Measurements from ENCODE around the gene TOP2B. TPM values are rescaled to one million over a fixed set of nuclear protein-coding genes. Genes with fewer than 3 reads are reported as not detected.

Gene TOP2B
- total RNA-seq, 1 experiment from 2014 or later, result 49.7 TPM

DNA sequence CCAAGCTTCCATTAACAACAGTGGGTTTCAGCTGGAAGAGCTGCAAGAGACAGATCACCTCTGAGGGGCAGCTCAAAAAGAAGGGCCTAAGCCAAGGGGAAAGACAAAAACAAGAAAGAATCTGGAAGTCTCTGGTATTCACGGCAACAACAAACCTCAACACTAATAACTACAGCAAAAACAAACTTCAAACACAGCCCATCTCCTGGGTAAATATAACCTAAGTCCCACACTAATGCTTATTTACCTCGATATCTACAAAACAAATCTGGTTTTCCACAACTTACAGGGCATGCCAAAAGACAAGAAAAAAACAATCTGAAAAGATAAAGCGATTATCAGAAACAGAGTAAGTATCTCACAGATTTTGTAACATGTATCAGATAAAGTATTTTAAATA, 29.7 kb downstream of the TOP2B start:
- no peak for DNase-seq (ENCODE audit: low read depth)
- in situ Hi-C loops (cut with HindIII; ENCODE audit: low pct_unique_long_range_greater_than_20kb, low sequenced_read_pairs), result no loop called here

DNA sequence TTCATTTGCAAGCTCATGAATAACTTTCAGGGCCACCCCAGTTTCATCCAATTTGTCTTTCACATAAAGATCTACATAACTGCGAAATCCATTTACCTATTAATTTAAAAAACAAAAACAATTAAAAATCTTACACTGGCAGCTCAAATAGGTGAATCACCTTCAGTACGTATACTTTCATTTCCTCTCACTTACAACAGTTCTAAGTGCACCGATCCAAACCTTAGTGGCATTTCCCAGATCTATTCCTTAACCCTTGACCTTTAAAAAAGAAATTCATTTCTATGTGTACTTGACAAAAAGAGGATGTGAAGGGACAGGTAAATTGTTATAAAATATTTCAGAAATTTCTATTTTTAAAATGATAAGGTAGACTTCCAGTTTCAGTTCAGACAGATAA, 30.8 kb downstream of the TOP2B start:
- no peak for DNase-seq (ENCODE audit: low read depth)
- in situ Hi-C loops (cut with HindIII; ENCODE audit: low pct_unique_long_range_greater_than_20kb, low sequenced_read_pairs), result no loop called here

DNA sequence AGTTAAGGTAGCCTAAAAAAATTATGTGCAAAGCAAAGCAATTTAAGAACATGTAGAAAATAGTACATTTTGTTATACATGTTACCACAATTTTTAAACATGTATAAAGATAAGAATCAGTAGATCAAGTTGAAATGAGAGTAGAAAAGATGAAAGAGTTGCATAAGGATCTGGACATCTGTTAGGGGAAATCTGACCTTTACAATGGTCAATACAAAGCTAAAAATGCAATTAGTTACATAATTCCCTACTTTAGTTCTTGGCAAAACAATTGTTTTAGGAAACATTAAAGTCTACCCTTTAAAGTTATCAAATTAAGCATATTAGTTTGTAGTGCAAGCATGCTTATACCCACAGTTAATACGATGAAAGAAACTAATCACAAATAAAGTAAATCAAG, 32.7 kb downstream of the TOP2B start:
- no peak for DNase-seq (ENCODE audit: low read depth)
- in situ Hi-C loops (cut with HindIII; ENCODE audit: low pct_unique_long_range_greater_than_20kb, low sequenced_read_pairs), result no loop called here

GRCh38 chr3:25621087-25621486, 43.6 kb downstream of the TOP2B start:
- in situ Hi-C loops (cut with HindIII; ENCODE audit: low pct_unique_long_range_greater_than_20kb, low sequenced_read_pairs), result no loop called here
- DNase-seq (ENCODE audit: low read depth), result no peak

GRCh38 chr3:25620493-25620892, 44.2 kb downstream of the TOP2B start:
- DNase-seq (ENCODE audit: low read depth), result no peak
- in situ Hi-C loops (cut with HindIII; ENCODE audit: low pct_unique_long_range_greater_than_20kb, low sequenced_read_pairs), result no loop called here

GRCh38 chr3:25619382-25619781, 45.3 kb downstream of the TOP2B start:
- DNase-seq (ENCODE audit: low read depth), result no peak
- in situ Hi-C loops (cut with HindIII; ENCODE audit: low pct_unique_long_range_greater_than_20kb, low sequenced_read_pairs), result no loop called here

DNA sequence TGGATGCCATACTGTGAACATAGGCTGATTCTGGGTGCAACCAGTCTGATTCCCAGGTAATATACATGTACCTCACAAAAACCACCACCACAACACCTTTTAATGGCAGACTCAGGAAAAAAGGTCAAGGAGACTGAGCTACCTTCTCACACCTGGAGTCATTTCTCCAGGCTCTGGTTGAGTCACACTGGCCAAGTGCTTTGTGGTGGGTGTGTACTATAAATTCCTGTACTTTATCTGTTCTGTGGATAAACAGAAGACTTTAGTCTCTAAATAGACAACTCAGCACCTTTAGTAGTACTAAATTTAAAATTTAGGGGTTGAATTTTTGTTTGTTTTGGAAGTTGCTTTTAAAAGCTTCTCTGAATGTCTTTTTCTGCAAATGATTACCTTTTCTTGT, 46.7 kb downstream of the TOP2B start:
- in situ Hi-C loops (cut with HindIII; ENCODE audit: low pct_unique_long_range_greater_than_20kb, low sequenced_read_pairs), result no loop called here
- no peak for DNase-seq (ENCODE audit: low read depth)

- in situ Hi-C loops (cut with HindIII; ENCODE audit: low pct_unique_long_range_greater_than_20kb, low sequenced_read_pairs), result no loop called here
- no peak for DNase-seq (ENCODE audit: low read depth)
These were observed 53.5 kb downstream of the TOP2B start for GRCh38 chr3:25611193-25611592.

DNA sequence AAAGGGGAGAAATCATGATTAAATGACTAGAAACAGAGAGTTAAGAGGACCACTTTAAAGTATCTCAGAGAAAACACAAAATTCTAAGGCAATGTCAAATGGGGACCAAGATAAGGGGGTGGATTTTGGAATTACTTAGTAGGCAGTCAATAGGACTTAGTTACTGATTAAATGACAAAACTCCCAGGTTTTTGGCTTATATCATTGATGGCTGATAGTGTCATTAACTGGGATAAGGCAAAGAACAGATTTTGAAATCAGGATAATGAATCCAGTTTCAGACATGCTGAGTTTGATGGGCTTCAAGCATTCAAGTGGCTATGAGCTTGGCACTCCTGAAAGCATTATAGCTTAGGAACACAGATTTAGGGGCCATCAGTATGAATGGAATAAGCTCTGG, 53.9 kb downstream of the TOP2B start:
- in situ Hi-C loops (cut with HindIII; ENCODE audit: low pct_unique_long_range_greater_than_20kb, low sequenced_read_pairs), result no loop called here
- no peak for DNase-seq (ENCODE audit: low read depth)

GRCh38 chr3:25610167-25610566, 54.5 kb downstream of the TOP2B start:
- in situ Hi-C loops (cut with HindIII; ENCODE audit: low pct_unique_long_range_greater_than_20kb, low sequenced_read_pairs), result no loop called here

DNA sequence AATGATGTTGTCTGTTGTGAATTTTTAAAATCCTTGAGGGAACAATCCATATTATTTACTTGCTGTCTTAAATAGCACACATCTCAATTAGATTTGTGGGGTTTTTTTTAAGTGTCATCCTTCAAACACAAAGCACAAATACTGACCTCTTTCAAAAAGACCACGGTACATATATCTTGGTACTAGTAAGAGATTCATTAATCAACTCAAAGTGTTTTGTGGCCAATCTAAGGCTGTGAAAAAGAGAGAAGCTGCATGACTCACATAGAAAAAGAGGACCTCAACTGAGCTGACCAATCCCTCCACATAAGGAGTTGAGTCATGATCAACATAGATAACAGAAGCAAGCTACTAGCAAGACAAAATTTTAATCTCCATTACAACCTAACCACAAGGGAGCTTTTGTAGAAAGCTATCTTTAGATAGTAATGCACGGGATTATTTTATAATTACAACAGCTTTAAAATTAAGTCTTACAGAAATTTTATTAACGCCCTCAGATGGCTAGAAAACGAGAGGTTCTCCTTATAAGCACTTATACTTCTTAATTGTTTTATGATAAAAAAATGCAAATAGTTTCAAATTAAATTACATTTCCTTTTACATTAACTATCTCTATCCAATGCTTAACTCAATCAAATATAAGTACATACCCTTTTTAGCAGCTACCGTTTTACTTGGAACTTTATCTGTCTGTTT, 60.5 kb downstream of the TOP2B start:
- DNase-seq (ENCODE audit: low read depth), result peak; percentile 56
- in situ Hi-C loops (cut with HindIII; ENCODE audit: low pct_unique_long_range_greater_than_20kb, low sequenced_read_pairs), result no loop called here

More at GRCh38 chr3:25610167-25610566, 54.5 kb downstream of the TOP2B start:
- no peak for DNase-seq (ENCODE audit: low read depth)

GRCh38 chr3:25603703-25604102, 61.0 kb downstream of the TOP2B start:
- in situ Hi-C loops (cut with HindIII; ENCODE audit: low pct_unique_long_range_greater_than_20kb, low sequenced_read_pairs), result no loop called here
- no peak for DNase-seq (ENCODE audit: low read depth)

DNA sequence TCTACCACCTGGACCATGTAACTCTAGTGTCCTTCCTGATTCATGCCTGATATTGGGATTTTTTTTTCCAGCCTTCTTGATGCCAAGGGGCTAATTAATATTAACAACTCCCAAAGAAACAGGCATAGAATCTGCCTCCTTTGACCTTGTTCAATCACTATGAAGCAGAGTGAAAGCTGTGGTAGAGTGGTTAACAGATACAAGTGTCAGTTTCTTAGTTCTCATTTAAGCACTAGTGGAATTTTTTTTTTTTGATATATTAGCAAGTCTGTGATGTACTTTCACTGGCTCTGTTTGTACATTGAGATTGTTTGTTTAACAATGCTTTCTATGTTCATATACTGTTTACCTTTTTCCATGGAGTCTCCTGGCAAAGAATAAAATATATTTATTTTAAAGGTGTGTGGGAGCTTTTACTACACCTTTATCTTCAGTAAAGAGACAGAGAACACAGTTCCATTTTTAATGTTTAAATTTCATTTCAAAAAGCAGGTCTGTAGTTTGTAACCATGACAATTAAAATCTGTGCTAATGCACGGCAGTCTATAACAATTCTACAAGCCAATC, 67.1 kb downstream of the TOP2B start:
- no peak for DNase-seq (ENCODE audit: low read depth)
- in situ Hi-C loops (cut with HindIII; ENCODE audit: low pct_unique_long_range_greater_than_20kb, low sequenced_read_pairs), result no loop called here

DNA sequence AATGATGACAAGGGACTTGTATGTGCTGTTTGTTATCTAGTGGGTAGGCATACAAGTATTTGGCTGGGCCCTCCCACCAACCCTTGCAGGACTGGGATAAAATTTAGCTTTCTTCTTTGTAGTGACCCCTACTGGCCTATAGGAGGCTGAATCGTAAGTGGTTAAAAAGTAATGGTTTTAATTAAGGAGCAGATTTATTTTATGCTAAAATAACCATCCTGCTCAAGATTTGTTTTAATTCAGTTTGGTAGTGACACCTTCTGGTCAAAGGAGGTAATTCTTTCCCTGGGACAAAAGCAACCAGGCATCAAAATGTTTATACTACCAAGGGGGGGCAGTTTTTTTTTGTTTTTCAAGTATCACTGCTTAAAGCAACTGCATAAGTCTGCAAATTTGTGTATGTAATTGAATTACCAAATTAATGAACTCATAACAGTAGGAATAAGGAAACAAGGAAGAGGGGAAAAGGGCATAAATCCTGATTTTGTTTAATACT, 70.7 kb downstream of the TOP2B start:
- DNase-seq (ENCODE audit: low read depth), result peak; percentile 67
- in situ Hi-C loops (cut with HindIII; ENCODE audit: low pct_unique_long_range_greater_than_20kb, low sequenced_read_pairs), result no loop called here

- peak; percentile 14 for DNase-seq (ENCODE audit: low read depth)
- in situ Hi-C loops (cut with HindIII; ENCODE audit: low pct_unique_long_range_greater_than_20kb, low sequenced_read_pairs), result no loop called here
These were observed 71.7 kb downstream of the TOP2B start for GRCh38 chr3:25593001-25593400.

DNA sequence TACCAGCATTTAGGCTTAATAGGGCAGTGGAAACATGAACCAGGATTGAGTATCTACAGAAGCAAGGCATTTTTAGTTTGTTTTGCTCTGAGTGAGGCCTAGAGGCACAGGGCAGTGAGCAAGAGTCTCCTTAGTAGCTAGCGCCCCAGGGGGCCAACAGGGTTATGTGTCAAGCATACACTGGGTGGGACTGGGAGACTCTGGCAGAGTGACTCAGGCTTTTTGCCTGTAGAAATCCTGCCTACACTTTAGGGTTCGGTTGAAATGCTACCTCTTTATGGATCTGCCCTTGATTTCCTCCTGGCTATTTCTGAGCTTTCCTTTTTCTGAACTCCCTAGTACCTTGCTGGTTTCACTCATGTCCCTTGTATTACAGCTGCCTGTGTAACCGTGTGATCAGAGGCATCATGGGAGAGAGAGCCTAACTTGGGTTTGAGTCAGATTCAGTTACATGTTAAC, 72.2 kb downstream of the TOP2B start:
- DNase-seq (ENCODE audit: low read depth), result peak; percentile 68
- in situ Hi-C loops (cut with HindIII; ENCODE audit: low pct_unique_long_range_greater_than_20kb, low sequenced_read_pairs), result no loop called here

GRCh38 chr3:25589783-25590258, 74.9 kb downstream of the TOP2B start:
- DNase-seq (ENCODE audit: low read depth), result no peak
- in situ Hi-C loops (cut with HindIII; ENCODE audit: low pct_unique_long_range_greater_than_20kb, low sequenced_read_pairs), result no loop called here

DNA sequence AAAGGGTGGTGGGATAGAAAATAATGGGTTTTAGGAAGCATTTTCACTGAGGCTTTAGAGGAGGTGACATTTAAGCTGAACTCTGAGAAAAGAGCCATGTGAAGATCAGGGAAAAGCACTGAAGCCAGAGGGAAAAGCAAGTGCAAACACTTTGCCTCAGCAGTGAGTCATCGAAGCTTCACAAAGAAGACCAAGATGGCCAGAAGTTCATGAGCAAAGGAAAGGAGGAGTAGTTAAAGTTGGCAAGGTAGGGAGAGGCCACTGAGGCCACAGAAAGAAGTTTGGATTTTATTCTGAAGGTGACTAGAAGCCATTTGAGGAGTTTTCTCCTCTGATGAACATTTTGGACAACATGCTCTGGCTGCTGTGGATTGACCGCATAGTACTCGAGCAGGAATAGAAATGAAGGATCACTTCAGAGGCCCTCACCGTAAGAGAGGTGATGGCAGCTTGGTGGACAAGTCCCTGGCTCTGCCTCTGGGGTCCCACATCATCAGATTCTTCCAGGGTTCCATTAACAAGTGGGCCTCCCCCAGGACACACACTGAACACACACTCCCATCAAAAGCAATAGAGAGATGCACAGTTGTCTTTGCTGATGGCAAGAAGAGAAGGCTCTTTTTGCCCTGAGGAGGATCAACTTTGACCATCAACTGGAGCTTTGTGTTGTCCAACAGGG, 75.5 kb downstream of the TOP2B start:
- in situ Hi-C loops (cut with HindIII; ENCODE audit: low pct_unique_long_range_greater_than_20kb, low sequenced_read_pairs), result no loop called here
- DNase-seq (ENCODE audit: low read depth), result no peak

GRCh38 chr3:25588441-25589103, 76.1 kb downstream of the TOP2B start:
- in situ Hi-C loops (cut with HindIII; ENCODE audit: low pct_unique_long_range_greater_than_20kb, low sequenced_read_pairs), result no loop called here
- DNase-seq (ENCODE audit: low read depth), result no peak

Measured in Caki2 (cell line).